WTC11 (cell line): ENCODE results near the gene KCTD1. TPM values are rescaled to one million over a fixed set of nuclear protein-coding genes. Genes with fewer than 3 reads are reported as not detected.

ENCODE experiments used
- ATAC-seq: fragments of 200-7000 bp; cut with Tn5 transposase; 2 replicates; pipeline ENCODE4 v1.10.0; 2021; ENCODE audit warnings: mild to moderate bottlenecking, moderate library complexity
- CTCF ChIA-PET: fragments of 300-600 bp; sonication (Branson Sonifier 250); formaldehyde crosslinking; loops from one replicate; lab custom pipeline; 2021; ENCODE audit warnings: antibody characterized with exemption; lab: Charles Lee
- POLR2A ChIA-PET: fragments of 350-600 bp; sonication (Branson Sonifier 250); formaldehyde crosslinking; loops from one replicate; lab custom pipeline; 2021; ENCODE audit warnings: antibody characterized with exemption; lab: Charles Lee
- DNase-seq: peaks from one replicate; pipeline ENCODE4 v3.0.0; 2021; ENCODE audit warnings: low spot score
- H3K27ac Mint-ChIP-seq: 2 replicates; pipeline ENCODE4 v1.8.0; 2021; ENCODE audit warnings: mixed read lengths
- H3K27me3 Mint-ChIP-seq: 2 replicates; pipeline ENCODE4 v1.8.0; 2021; ENCODE audit warnings: low read depth, mild to moderate bottlenecking, moderate library complexity, mixed read lengths
- H3K36me3 Mint-ChIP-seq: 2 replicates; pipeline ENCODE4 v1.8.0; 2021; ENCODE audit warnings: mixed read lengths
- H3K4me1 Mint-ChIP-seq: 2 replicates; pipeline ENCODE4 v1.8.0; 2022; ENCODE audit warnings: mixed read lengths
- H3K4me3 Mint-ChIP-seq: 2 replicates; pipeline ENCODE4 v1.8.0; 2021; ENCODE audit warnings: mild to moderate bottlenecking, moderate library complexity, mixed read lengths
- H3K9me3 Mint-ChIP-seq: 2 replicates; pipeline ENCODE4 v1.8.0; 2021; ENCODE audit warnings: mixed read lengths
- E2F5 ChIP-seq: sonication (generic); formaldehyde crosslinking; IDR thresholded peaks from 2 replicates; pipeline ENCODE4 v1.8.1; 2022; ENCODE audit warnings: mild to moderate bottlenecking, moderate library complexity, missing genetic modification reagents
- FOXJ3 ChIP-seq: sonication (generic); formaldehyde crosslinking; IDR thresholded peaks from 2 replicates; pipeline ENCODE4 v1.9.0; 2021; ENCODE audit warnings: missing genetic modification reagents, mild to moderate bottlenecking, borderline replicate concordance
- JUN ChIP-seq: sonication (generic); formaldehyde crosslinking; IDR thresholded peaks from 2 replicates; pipeline ENCODE4 v1.8.0; 2023; ENCODE audit warnings: mild to moderate bottlenecking, missing genetic modification reagents
- MXD4 ChIP-seq: fragments of 250-450 bp; sonication (Bioruptor Pico); IDR thresholded peaks from 2 replicates; pipeline ENCODE4 v1.8.0; 2021; ENCODE audit warnings: mild to moderate bottlenecking, moderate library complexity, borderline replicate concordance
- NFE2L1 ChIP-seq: sonication (generic); formaldehyde crosslinking; IDR thresholded peaks from 2 replicates; pipeline ENCODE4 v1.8.1; 2023; ENCODE audit warnings: missing genetic modification reagents
- NFYB ChIP-seq: sonication (generic); formaldehyde crosslinking; conservative IDR thresholded peaks from 2 replicates; pipeline ENCODE4 v1.8.0; 2022; ENCODE audit warnings: low read depth, missing genetic modification reagents
- NR2C2 ChIP-seq: sonication (generic); formaldehyde crosslinking; IDR thresholded peaks from 2 replicates; pipeline ENCODE4 v1.8.0; 2022; ENCODE audit warnings: mild to moderate bottlenecking, missing genetic modification reagents
- OVOL2 ChIP-seq: fragments of 250-450 bp; sonication (Bioruptor Pico); IDR thresholded peaks from 2 replicates; pipeline ENCODE4 v1.9.0; 2021; ENCODE audit warnings: mild to moderate bottlenecking, borderline replicate concordance
- PRDM15 ChIP-seq: sonication (generic); formaldehyde crosslinking; IDR thresholded peaks from 2 replicates; pipeline ENCODE4 v1.8.0; 2022; ENCODE audit warnings: missing genetic modification reagents
- STAT6 ChIP-seq: sonication (generic); formaldehyde crosslinking; conservative IDR thresholded peaks from 2 replicates; pipeline ENCODE4 v1.8.1; 2023; ENCODE audit warnings: mild to moderate bottlenecking, low read depth, missing genetic modification reagents, moderate library complexity
- TP53 ChIP-seq: sonication (generic); formaldehyde crosslinking; IDR thresholded peaks from 2 replicates; pipeline ENCODE4 v1.8.1; 2023; ENCODE audit warnings: mild to moderate bottlenecking, missing genetic modification reagents
- USF1 ChIP-seq: sonication (generic); formaldehyde crosslinking; IDR thresholded peaks from 2 replicates; pipeline ENCODE4 v1.8.0; 2022; ENCODE audit warnings: mild to moderate bottlenecking, missing genetic modification reagents
- ZNF121 ChIP-seq: sonication (generic); formaldehyde crosslinking; IDR thresholded peaks from 2 replicates; pipeline ENCODE4 v1.8.0; 2023; ENCODE audit warnings: missing genetic modification reagents
- ZNF219 ChIP-seq: sonication (generic); formaldehyde crosslinking; IDR thresholded peaks from 2 replicates; pipeline ENCODE4 v1.8.0; 2023; ENCODE audit warnings: missing genetic modification reagents, mild to moderate bottlenecking, borderline replicate concordance
- ZNF232 ChIP-seq: sonication (generic); formaldehyde crosslinking; IDR thresholded peaks from 2 replicates; pipeline ENCODE4 v1.8.0; 2022; ENCODE audit warnings: mild to moderate bottlenecking, missing genetic modification reagents
- ZNF423 ChIP-seq: fragments of 250-450 bp; sonication (Bioruptor Pico); IDR thresholded peaks from 2 replicates; pipeline ENCODE4 v2.1.2; 2022; ENCODE audit warnings: mild to moderate bottlenecking, moderate library complexity
- ZNF425 ChIP-seq: fragments of 250-450 bp; sonication (Bioruptor Pico); conservative IDR thresholded peaks from 2 replicates; pipeline ENCODE4 v1.9.0; 2021; ENCODE audit warnings: mild to moderate bottlenecking
- ZNF512 ChIP-seq: sonication (generic); formaldehyde crosslinking; IDR thresholded peaks from 2 replicates; pipeline ENCODE4 v1.8.1; 2022; ENCODE audit warnings: missing genetic modification reagents, borderline replicate concordance
- ZNF532 ChIP-seq: fragments of 250-450 bp; sonication (Bioruptor Pico); IDR thresholded peaks from 2 replicates; pipeline ENCODE4 v1.9.0; 2021; ENCODE audit warnings: mild to moderate bottlenecking, borderline replicate concordance
- ZNF671 ChIP-seq: fragments of 250-450 bp; sonication (Bioruptor Pico); IDR thresholded peaks from 2 replicates; pipeline ENCODE4 v1.8.0; 2021; ENCODE audit warnings: mild to moderate bottlenecking
- total RNA-seq: library from RNA; stranded (reverse); gene quantifications from 3 replicates; pipeline ENCODE4 v1.2.3, GENCODE V29; 2021

The KCTD1 gene
- total RNA-seq, 1 experiment from 2014 or later: 23.3 TPM

GRCh38 chr18:26574958-26575864 is 26.9 kb upstream of the KCTD1 start:
- CTCF ChIA-PET: interaction anchor here (0.6 to 1.0 kb wide), 2 partner anchors 46 to 608 kb away, joined by 3 to 4 read pairs; no protein-coding TSS in a partner anchor
- no peak for TF ChIP-seq TP53
- no peak for TF ChIP-seq ZNF425 (CRISPR knock-in tag)
- no peak for TF ChIP-seq ZNF121 (CRISPR knock-in tag)
- no peak for TF ChIP-seq NR2C2 (CRISPR knock-in tag)
- no peak for TF ChIP-seq E2F5 (CRISPR knock-in tag)
- TF ChIP-seq ZNF512 (CRISPR knock-in tag): no peak
- TF ChIP-seq NFE2L1 (CRISPR knock-in tag): peak; percentile 66
- TF ChIP-seq MXD4 (CRISPR knock-in tag): no peak
- no peak for TF ChIP-seq ZNF219
- no peak for TF ChIP-seq PRDM15
- no peak for TF ChIP-seq OVOL2 (CRISPR knock-in tag)
- peak; percentile 82 for TF ChIP-seq ZNF423 (CRISPR knock-in tag)
- no peak for TF ChIP-seq JUN
- TF ChIP-seq USF1 (CRISPR knock-in tag): no peak; the same call in 1 of the 2 replicates
- TF ChIP-seq ZNF671 (CRISPR knock-in tag): no peak
- no peak for TF ChIP-seq FOXJ3
- TF ChIP-seq ZNF532 (CRISPR knock-in tag): no peak
- no peak for TF ChIP-seq STAT6 (CRISPR knock-in tag)
- 0 out of 2 replicates have a peak, but pooled peaks have one; percentile 63 for TF ChIP-seq ZNF232
- TF ChIP-seq NFYB (CRISPR knock-in tag): no peak

More at GRCh38 chr18:26574958-26575864, 26.9 kb upstream of the KCTD1 start:
- Mint-ChIP-seq H3K9me3 (no peaks in the 10 kb centered on the region), H3K27ac (no peak overlapping the region), H3K36me3 (no peaks in the 10 kb centered on the region), H3K27me3 (peaks cover 33% of the 10 kb centered on the region), H3K4me3 (peak overlapping the region; percentile 59), H3K4me1 (peaks cover 23% of the 10 kb centered on the region)
- DNase-seq (peak; percentile 71), ATAC-seq (peak; percentile 82)
- POLR2A ChIA-PET: interaction anchor here (0.5 to 0.6 kb wide), 2 partner anchors 140 to 399 kb away, joined by 3 to 4 read pairs; no protein-coding TSS in a partner anchor
